Adrenal gland (tissue), 5 donors: Measurements from ENCODE around the gene MANEAL.

Experiments
- CTCF ChIP-seq, 6 experiments: fragments of 450-650 bp in 4 of 6; fragments of 200-600 bp in 2 of 6; sonication (generic) in 1 of 6; IDR thresholded peaks; 1 replicate in 5 of 6; 2 replicates in 1 of 6; pipeline versions ENCODE4 v1.5.1 to v1.8.0; 2016 to 2021; ENCODE audit warnings: antibody characterized with exemption in 6 of 6, mild to moderate bottlenecking in 2 of 6, moderate library complexity in 1 of 6
- POLR2A ChIP-seq, 2 donors: fragments of 450-650 bp; IDR thresholded peaks; one replicate each; pipeline ENCODE4 v1.6.1; 2017; ENCODE audit warnings: antibody characterized with exemption in 2 of 2, mild to moderate bottlenecking in 2 of 2, moderate library complexity in 1 of 2
- donor health status: DM: no; HTN: no; CAD: no.

- TF ChIP-seq CTCF (IDR thresholded peaks at IDR 0.05) = no peak
- TF ChIP-seq POLR2A (IDR thresholded peaks at IDR 0.05) = no peak
Observed at GRCh38 chr1:37795340-37796125, 1.9 kb downstream of the MANEAL start.
